GM10266 (cell line): ENCODE results near the gene ADH1A.

Experiments
- DNase-seq: peaks from one replicate; pipeline ENCODE4 v3.0.0; 2012; ENCODE audit errors: extremely low spot score
- TF ChIP-seq, protein P1 (sequence below): IDR thresholded peaks from 2 replicates; pipeline ENCODE4 v1.5.1; 2012; ENCODE audit warnings: mild to moderate bottlenecking, low read depth; ENCODE audit not compliant: control insufficient read depth, insufficient read depth; ENCODE audit errors: missing control alignments

Gene ADH1A

DNA sequence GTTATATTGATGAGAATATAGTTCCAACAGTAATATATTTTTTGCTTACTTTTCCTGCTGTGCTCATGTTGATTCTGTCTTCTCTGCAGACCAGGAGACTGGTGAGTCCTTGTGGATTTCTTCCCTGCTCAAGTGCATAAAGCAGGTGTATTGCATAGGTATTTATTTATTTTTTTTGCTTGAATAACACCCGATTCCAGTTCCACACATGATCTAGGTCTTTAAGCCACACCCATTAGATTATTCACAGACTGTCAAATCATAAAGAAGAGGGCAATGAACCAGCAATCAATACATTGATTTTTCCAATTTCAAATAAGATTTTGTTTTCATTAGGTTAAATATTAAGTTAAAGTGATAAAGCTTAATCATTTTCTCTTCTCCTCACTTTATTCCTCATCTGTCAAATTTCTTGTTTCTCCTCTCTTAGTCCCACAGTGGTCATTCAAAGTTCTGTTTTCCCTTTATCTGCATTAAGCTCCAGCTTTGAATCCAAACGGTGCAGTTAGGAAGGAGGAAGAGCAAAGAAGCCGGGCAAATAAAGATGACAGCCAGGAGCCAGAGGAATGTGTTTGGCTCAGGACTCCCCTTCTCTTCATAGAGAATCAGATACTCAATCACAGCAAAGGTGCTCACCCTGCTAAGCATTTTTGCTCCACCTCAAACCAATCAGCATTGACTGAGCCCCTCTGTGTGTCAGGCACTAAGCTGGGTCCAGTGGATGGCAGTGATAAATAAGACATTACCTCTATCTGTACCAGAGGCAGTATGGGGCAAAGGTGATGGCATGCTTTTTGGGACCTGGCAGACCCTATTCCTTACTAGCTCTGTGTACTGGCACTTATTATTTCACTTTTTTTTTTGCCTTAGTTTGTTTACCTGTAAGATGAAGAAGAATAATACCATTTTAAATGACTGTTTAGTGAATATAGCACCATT, at the start of gene ADH1A:
TSS of gene ADH1A (minus strand) at position 138 of the 939 bp plus-strand sequence. CDS start at position 67, 71 bp downstream.
- TF ChIP-seq, protein P1, sequence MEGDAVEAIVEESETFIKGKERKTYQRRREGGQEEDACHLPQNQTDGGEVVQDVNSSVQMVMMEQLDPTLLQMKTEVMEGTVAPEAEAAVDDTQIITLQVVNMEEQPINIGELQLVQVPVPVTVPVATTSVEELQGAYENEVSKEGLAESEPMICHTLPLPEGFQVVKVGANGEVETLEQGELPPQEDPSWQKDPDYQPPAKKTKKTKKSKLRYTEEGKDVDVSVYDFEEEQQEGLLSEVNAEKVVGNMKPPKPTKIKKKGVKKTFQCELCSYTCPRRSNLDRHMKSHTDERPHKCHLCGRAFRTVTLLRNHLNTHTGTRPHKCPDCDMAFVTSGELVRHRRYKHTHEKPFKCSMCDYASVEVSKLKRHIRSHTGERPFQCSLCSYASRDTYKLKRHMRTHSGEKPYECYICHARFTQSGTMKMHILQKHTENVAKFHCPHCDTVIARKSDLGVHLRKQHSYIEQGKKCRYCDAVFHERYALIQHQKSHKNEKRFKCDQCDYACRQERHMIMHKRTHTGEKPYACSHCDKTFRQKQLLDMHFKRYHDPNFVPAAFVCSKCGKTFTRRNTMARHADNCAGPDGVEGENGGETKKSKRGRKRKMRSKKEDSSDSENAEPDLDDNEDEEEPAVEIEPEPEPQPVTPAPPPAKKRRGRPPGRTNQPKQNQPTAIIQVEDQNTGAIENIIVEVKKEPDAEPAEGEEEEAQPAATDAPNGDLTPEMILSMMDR, result no peak
- DNase-seq, result no peak

DNA sequence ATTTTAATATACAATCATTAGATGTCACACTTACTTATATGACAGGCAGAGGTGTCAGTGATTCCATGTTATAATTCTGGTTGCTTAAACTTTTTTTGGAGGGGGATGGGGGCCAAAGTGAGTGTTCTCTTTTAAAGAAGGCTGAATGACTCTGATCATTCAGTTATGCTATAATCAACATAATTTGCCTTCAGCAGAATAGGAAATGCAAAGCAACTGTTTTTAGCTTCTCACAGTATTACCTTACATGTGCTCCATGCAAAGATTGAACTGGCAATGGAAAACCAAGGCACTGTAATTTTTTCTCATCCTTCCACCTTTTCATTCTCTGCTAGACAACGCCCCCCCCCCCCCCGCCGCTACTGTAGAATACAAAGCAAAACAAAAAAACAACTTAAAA, 48.4 kb upstream of the ADH1A start:
- TF ChIP-seq, protein P1, result no peak
- no peak for DNase-seq

DNA sequence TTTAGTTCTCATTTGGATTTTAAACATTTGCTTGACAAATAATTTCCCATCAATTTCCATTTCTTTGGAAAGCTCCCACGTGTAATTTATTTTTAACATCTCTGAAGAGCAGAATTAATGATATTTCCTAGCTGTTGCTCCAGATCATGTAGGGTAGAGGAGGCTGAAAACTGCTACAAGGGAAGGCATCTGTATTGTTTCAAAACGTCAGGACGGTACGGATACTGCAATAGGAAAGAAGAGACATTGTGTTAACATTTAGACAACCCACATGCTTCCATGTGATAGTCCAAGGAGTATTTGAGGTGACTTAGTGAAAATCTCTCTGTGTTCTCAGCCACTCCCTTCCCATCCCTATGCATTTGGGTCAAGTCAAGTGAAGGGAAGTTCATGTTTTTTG, 45.8 kb upstream of the ADH1A start:
- DNase-seq, result no peak
- TF ChIP-seq, protein P1, result no peak

DNA sequence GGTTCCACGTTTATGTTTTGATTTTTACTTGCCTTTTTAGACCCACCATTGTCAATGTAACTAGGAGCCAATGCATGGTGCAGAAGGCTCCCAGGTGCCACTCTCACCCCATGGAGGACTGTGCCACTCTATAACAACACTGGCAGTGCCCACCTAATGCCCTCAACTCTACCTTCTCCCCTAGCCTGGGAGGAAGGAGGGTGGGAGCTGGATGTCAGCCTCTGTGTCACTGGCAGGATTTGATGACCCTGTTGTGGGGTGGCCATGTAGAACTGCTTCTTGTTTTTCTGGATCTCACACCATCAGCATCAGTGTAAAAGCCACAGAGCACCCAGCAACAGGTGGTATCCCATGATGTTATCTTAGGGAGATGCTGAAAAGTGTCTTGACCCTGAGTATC, 44.1 kb upstream of the ADH1A start:
- TF ChIP-seq, protein P1, result no peak
- DNase-seq, result no peak

DNA sequence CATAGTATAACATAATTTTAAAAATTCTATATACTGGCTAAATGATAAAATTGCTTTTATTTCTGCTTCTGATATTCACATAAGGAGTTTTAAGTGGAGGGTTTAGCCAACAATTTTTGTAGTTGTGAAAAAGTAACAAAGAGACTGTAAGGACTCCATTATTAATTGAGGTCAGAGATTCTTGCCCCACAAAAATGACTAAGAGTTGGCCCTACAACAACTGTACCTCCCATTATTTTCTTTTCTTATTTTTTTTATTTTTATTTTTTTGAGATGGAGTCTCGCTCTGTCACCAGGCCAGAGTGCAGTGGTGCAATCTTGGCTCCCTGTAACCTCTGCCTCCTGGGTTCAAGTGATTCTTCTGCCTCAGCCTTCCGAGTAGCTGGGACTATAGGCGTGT, 39.9 kb upstream of the ADH1A start:
- no peak for DNase-seq
- TF ChIP-seq, protein P1, result no peak

DNA sequence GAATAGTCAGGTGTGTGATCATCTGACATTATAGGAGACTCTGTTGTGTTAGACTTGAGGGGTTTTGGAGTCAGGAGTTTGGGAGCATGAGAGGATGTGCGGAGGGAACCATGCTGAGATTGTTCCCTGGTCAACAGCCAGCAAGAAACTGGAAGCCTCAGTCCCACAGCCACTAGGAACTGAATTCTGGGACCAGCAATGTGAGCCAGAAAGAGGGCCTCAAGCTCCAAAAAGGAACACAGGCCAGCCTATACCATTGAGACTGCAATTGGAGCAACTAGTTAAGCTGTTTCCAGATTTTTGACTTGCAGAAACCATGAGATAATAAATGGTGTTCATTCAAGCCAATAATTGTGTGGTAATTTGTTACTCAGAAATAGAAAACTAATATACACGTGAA, 39.1 kb upstream of the ADH1A start:
- DNase-seq, result no peak
- TF ChIP-seq, protein P1, result no peak

DNA sequence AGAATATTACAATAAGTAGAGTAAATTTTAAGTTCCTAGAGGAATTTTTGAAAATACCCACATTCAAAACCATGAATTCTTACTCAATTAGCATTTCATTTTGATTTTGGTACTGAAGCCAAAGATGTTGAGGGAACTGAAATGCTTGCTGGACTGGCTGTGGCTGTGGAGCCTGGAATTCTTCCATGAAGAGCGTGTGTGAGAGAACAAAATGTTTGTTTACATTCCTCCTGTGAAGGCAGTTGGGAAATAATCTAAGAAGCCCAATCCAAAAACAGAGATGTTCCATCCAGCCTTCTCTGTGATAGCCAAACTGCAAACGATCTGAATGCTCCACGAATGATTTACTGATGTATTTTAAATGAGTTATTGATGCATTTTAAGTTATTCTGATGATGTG, 34.2 kb upstream of the ADH1A start:
- TF ChIP-seq, protein P1, result no peak
- no peak for DNase-seq
